Kasumi-1 (cell line): ENCODE data around the gene LYVE1.
A peak's percentile ranks its signal among the peaks of the same experiment; 100 is the strongest.
"Not testable (repeated sequence)": the region's sequence is repeated elsewhere in the genome, so short reads cannot be mapped to it uniquely, and the experiment has no call there.

Source experiments
- DNase-seq, 2 experiments: peaks; one replicate each; lab custom pipeline; 2025; lab: John Stamatoyannopoulos, UW

The LYVE1 gene

GRCh38 chr11:10568486-10568941, at the start of gene LYVE1:
Gene LYVE1 (minus strand): TSS chr11:10568665. CDS start chr11:10568532, 133 bp downstream.
- no peak for DNase-seq

GRCh38 chr11:10617551-10617950, 49.1 kb upstream of the LYVE1 start:
- DNase-seq = no peak

GRCh38 chr11:10611979-10612862, 43.8 kb upstream of the LYVE1 start:
- peak; percentile 86 to 96 for DNase-seq

- no peak for DNase-seq
Measured at GRCh38 chr11:10609636-10610035, 41.2 kb upstream of the LYVE1 start.

- DNase-seq = peak; percentile 35 to 44
Measured at GRCh38 chr11:10608584-10608983, 40.1 kb upstream of the LYVE1 start.

GRCh38 chr11:10607462-10608132, 39.1 kb upstream of the LYVE1 start:
- no peak for DNase-seq

- DNase-seq = peak; percentile 64 to 82
Measured at GRCh38 chr11:10606536-10607208, 38.2 kb upstream of the LYVE1 start.

- DNase-seq = peak; percentile 82 to 83
Measured at GRCh38 chr11:10605941-10606381, 37.5 kb upstream of the LYVE1 start.

GRCh38 chr11:10604798-10605197, 36.3 kb upstream of the LYVE1 start:
- DNase-seq = no peak

- peak; percentile 58 to 68 for DNase-seq
Measured at GRCh38 chr11:10604340-10604748, 35.9 kb upstream of the LYVE1 start.

GRCh38 chr11:10603721-10604297, 35.3 kb upstream of the LYVE1 start:
- DNase-seq = no peak

GRCh38 chr11:10602945-10603344, 34.5 kb upstream of the LYVE1 start:
- no peak for DNase-seq

- no peak for DNase-seq
Measured at GRCh38 chr11:10602366-10602765, 33.9 kb upstream of the LYVE1 start.

- no peak for DNase-seq
Measured at GRCh38 chr11:10601837-10602236, 33.4 kb upstream of the LYVE1 start.

GRCh38 chr11:10600570-10601248, 32.2 kb upstream of the LYVE1 start:
- DNase-seq = no peak

- DNase-seq = no peak
Measured at GRCh38 chr11:10599388-10600175, 31.1 kb upstream of the LYVE1 start.

GRCh38 chr11:10598816-10599215, 30.4 kb upstream of the LYVE1 start:
- DNase-seq = no peak

- peak; percentile 24 to 25 for DNase-seq
Measured at GRCh38 chr11:10597877-10598351, 29.4 kb upstream of the LYVE1 start.

GRCh38 chr11:10595840-10596239, 27.4 kb upstream of the LYVE1 start:
- not testable (repeated sequence) for DNase-seq

- DNase-seq = no peak
Measured at GRCh38 chr11:10594407-10594806, 25.9 kb upstream of the LYVE1 start.
